Activated B cell treated with CpG ODN at 0.5 μM for 24 hours (primary cell): Measurements from ENCODE around the gene ACADM. TPM values are rescaled to one million over a fixed set of nuclear protein-coding genes. Genes with fewer than 3 reads are reported as not detected.
"Not testable (repeated sequence)": the region's sequence is repeated elsewhere in the genome, so short reads cannot be mapped to it uniquely, and the experiment has no call there.

Experiments
- ATAC-seq: fragments of 200-7000 bp; cut with Tn5 transposase; one replicate; pipeline ENCODE4 v1.10.0; 2021; ENCODE audit warnings: low read depth, mild to moderate bottlenecking, moderate library complexity
- CTCF ChIA-PET: fragments of 350-600 bp; sonication (Branson Sonifier 250); formaldehyde crosslinking; loops from one replicate; lab custom pipeline; 2021; ENCODE audit warnings: antibody characterized with exemption; lab: Charles Lee
- POLR2A ChIA-PET: fragments of 350-600 bp; sonication (Branson Sonifier 250); formaldehyde crosslinking; loops from one replicate; lab custom pipeline; 2021; ENCODE audit warnings: antibody characterized with exemption; lab: Charles Lee
- DNase-seq: peaks from one replicate; pipeline ENCODE4 v3.0.0; 2022
- H3K27ac Mint-ChIP-seq: one replicate; pipeline ENCODE4 v1.8.0; 2020; ENCODE audit warnings: mixed read lengths
- H3K27me3 Mint-ChIP-seq: one replicate; pipeline ENCODE4 v1.8.0; 2021; ENCODE audit warnings: mixed read lengths
- H3K36me3 Mint-ChIP-seq: one replicate; pipeline ENCODE4 v1.8.0; 2021; ENCODE audit warnings: low read depth, mixed read lengths
- H3K4me1 Mint-ChIP-seq: one replicate; pipeline ENCODE4 v1.8.0; 2021; ENCODE audit warnings: mixed read lengths
- H3K4me3 Mint-ChIP-seq: one replicate; pipeline ENCODE4 v1.8.0; 2020; ENCODE audit warnings: mild to moderate bottlenecking, mixed read lengths
- H3K9me3 Mint-ChIP-seq: one replicate; pipeline ENCODE4 v1.8.0; 2020; ENCODE audit warnings: mixed read lengths
- intact Hi-C: fragments of 100-400 bp; cut with micrococcal nuclease; formaldehyde crosslinking; loops from one replicate; pipeline ENCODE4 v1.15.1; 2024
- total RNA-seq: library from RNA; stranded (reverse); gene quantifications from 2 replicates; pipeline ENCODE4 v1.2.3, GENCODE V29; 2022
- TF ChIP-seq, protein P1 (sequence below): fragments of 200-600 bp; IDR thresholded peaks from one replicate; pipeline ENCODE4 v1.8.0; 2022; ENCODE audit warnings: antibody characterized with exemption, mild to moderate bottlenecking

Gene ACADM
- total RNA-seq, 1 donor from 2014 or later: 49.4 TPM

DNA sequence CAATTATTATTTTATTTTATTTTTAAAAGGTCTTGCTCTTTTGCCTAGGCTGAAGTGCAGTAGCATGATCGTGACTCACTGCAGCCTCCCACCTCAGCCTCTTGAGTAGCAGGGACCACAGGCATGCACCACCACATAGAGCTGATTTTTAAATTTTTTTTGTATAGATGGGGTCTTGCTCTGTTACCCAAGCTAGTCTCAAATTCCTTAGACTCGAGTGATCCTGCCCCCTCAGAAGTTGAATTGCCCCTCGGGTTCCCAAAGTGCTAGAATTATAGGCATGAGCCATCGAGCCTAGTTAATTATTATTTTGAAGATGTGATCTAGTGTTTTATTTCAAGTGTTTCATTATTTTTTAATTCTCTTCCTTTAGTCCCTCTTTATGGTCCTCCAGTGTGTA lies 84.4 kb downstream of the ACADM start:
- Mint-ChIP-seq H3K27ac (no peak overlapping the region), H3K4me1 (no peaks in the 10 kb centered on the region), H3K27me3 (no peaks in the 10 kb centered on the region), H3K36me3 (no peaks in the 10 kb centered on the region), H3K4me3 (no peak overlapping the region), H3K9me3 (no peaks in the 10 kb centered on the region)
- no peak for ATAC-seq
- POLR2A ChIA-PET: no interaction called here
- CTCF ChIA-PET: no interaction called here
- TF ChIP-seq, protein P1, sequence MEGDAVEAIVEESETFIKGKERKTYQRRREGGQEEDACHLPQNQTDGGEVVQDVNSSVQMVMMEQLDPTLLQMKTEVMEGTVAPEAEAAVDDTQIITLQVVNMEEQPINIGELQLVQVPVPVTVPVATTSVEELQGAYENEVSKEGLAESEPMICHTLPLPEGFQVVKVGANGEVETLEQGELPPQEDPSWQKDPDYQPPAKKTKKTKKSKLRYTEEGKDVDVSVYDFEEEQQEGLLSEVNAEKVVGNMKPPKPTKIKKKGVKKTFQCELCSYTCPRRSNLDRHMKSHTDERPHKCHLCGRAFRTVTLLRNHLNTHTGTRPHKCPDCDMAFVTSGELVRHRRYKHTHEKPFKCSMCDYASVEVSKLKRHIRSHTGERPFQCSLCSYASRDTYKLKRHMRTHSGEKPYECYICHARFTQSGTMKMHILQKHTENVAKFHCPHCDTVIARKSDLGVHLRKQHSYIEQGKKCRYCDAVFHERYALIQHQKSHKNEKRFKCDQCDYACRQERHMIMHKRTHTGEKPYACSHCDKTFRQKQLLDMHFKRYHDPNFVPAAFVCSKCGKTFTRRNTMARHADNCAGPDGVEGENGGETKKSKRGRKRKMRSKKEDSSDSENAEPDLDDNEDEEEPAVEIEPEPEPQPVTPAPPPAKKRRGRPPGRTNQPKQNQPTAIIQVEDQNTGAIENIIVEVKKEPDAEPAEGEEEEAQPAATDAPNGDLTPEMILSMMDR: no peak
- intact Hi-C loops: no loop called here
- DNase-seq: no peak

DNA sequence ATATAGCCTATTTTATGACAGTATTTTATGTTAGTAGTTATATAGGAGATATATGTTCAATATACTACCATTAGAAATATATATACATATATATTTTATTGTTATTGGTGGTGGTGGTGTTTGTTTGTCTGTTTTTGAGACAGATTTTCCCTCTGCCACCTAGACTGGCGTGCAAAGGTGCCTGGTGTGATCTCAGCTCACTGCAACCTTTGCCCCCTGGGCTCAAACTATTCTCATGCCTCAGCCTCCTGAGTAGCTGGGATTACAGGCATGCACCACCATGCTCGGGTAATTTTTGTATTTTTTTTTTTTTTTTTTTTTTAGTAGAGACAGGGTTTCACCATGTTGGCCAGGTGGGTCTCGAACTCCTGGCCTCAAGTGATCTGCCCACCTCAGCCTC lies 85.6 kb downstream of the ACADM start:
- H3K27ac Mint-ChIP-seq, intact Hi-C loops, CTCF ChIA-PET, DNase-seq, H3K36me3 Mint-ChIP-seq, H3K9me3 Mint-ChIP-seq, ATAC-seq, H3K4me3 Mint-ChIP-seq, POLR2A ChIA-PET, H3K27me3 Mint-ChIP-seq, H3K4me1 Mint-ChIP-seq: not testable (repeated sequence)

DNA sequence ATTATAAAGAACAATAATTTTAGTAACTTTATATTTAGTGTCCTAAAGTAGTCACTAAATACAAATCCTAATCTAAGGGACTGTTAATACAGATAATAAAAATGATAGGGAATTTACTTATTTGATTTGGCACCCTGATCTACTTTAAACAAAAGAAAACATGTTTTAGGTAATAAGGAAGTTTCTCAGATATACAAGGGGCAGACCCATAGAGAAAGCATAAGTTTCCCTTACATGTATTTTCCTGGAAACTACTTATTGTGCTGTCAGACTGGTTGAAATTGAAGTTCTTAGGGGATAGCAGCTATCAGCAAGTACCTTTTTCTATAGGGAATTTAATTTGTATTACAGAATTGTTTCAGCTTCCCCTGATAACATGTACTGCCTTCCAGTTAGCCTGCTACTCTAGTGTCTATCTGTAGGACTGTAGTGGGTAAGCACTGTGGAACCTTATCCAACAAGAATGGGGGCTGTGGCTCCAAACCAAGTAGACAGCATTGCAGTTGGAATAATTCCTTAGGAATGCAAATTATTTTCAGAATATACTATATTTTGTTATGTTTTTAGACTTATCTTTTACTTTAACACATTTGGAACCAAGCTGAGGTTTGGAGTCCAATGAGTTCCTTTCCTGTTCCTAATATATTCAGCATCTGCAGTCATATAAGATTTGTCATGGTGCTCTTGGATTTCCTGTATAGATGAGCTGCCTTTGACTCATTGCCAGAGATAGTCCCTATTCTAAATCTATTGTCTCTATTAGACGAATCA lies 86.9 kb downstream of the ACADM start:
- Mint-ChIP-seq H3K9me3 (no peaks in the 10 kb centered on the region), H3K27me3 (no peaks in the 10 kb centered on the region), H3K4me3 (no peak overlapping the region), H3K27ac (no peak overlapping the region), H3K4me1 (no peaks in the 10 kb centered on the region), H3K36me3 (no peaks in the 10 kb centered on the region)
- ChIA-PET POLR2A (no interaction called here), CTCF (no interaction called here)
- ATAC-seq (no peak), DNase-seq (no peak)
- intact Hi-C loops: no loop called here
- TF ChIP-seq, protein P1: no peak

DNA sequence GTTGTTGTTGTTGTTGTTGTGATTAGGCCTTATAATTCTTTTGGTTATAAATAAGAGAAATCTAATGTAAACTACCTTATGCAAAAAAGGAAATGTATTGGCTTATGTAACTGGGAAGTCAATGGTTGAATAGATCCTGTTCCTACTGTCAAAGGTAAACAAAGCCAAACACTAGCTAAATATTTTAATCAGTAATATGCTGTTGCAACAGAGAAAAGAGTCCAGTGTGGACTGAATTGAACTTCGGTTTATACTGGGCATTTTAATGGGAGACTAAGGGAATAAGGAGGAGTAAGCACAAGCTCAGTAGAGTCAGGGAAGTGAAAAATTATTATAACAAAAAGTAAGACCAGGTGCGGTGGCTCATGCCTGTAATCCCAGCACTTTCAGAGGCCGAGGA lies 87.6 kb downstream of the ACADM start:
- intact Hi-C loops: no loop called here
- no peak for DNase-seq
- Mint-ChIP-seq H3K4me1 (no peaks in the 10 kb centered on the region), H3K9me3 (no peaks in the 10 kb centered on the region), H3K27ac (no peak overlapping the region), H3K36me3 (no peaks in the 10 kb centered on the region), H3K4me3 (no peak overlapping the region), H3K27me3 (no peaks in the 10 kb centered on the region)
- ChIA-PET CTCF (no interaction called here), POLR2A (no interaction called here)
- ATAC-seq: no peak
- TF ChIP-seq, protein P1: no peak

Other genes with a start within 250 kb of the ACADM start
- 0.59 and 0.69 TPM in 2 replicates for gene SLC44A5, start 113.6 kb upstream of the ACADM start, total RNA-seq
- 203 and 234 TPM in 2 replicates for gene RABGGTB, start 61.5 kb downstream of the ACADM start, total RNA-seq
- 1.2 and 1.4 TPM in 2 replicates for gene MSH4, start 72.2 kb downstream of the ACADM start, total RNA-seq
- not detected in 2 replicates for gene ASB17, start 207.7 kb downstream of the ACADM start, total RNA-seq